B cell (primary cell): Measurements from ENCODE around the gene ETV6. TPM values are rescaled to one million over a fixed set of nuclear protein-coding genes. Genes with fewer than 3 reads are reported as not detected.

Experiments used
- ATAC-seq: fragments of 200-7000 bp; cut with Tn5 transposase; one replicate; pipeline ENCODE4 v1.10.0; 2021; ENCODE audit warnings: low read depth, mild to moderate bottlenecking, moderate number of reproducible peaks, moderate library complexity
- CTCF ChIA-PET: fragments of 350-600 bp; sonication (Branson Sonifier 250); formaldehyde crosslinking; loops from one replicate; lab custom pipeline; 2021; ENCODE audit warnings: antibody characterized with exemption, inconsistent platforms; lab: Charles Lee
- POLR2A ChIA-PET: fragments of 350-600 bp; sonication (Branson Sonifier 250); formaldehyde crosslinking; loops from one replicate; lab custom pipeline; 2021; ENCODE audit warnings: antibody characterized with exemption; lab: Charles Lee
- DNase-seq: peaks from one replicate; pipeline ENCODE4 v3.0.0; 2013
- H2AFZ ChIP-seq: 2 replicates; pipeline ENCODE4 v1.6.1; 2012; ENCODE audit warnings: mild to moderate bottlenecking, low read depth, low read length; ENCODE audit not compliant: insufficient read depth, poor library complexity, severe bottlenecking
- H3K27ac ChIP-seq, 2 donors: 1 replicate in 1 of 2; 2 replicates in 1 of 2; pipeline ENCODE4 v1.5.1; 2012 to 2013; ENCODE audit warnings: low read length in 2 of 2, mild to moderate bottlenecking in 2 of 2, moderate library complexity in 1 of 2
- H3K27me3 ChIP-seq, 4 experiments: fragments of 200-600 bp in 1 of 4; sonication (generic) in 1 of 4; replicated peaks in 1 of 4; 1 replicate in 2 of 4; 2 replicates in 2 of 4; pipeline versions ENCODE4 v1.6.1 to v1.7.0; 2013 to 2016; ENCODE audit warnings: low read length in 3 of 4, mild to moderate bottlenecking in 2 of 4, mixed read lengths in 1 of 4, moderate library complexity in 1 of 4; ENCODE audit not compliant: insufficient read depth in 4 of 4, control insufficient read depth in 3 of 4; ENCODE audit errors: control extremely low read depth in 1 of 4
- H3K36me3 ChIP-seq, 2 experiments: replicated peaks in 1 of 2; 1 replicate in 1 of 2; 2 replicates in 1 of 2; pipeline versions ENCODE4 v1.6.1 to v1.7.1; 2013; ENCODE audit warnings: low read length in 1 of 2; ENCODE audit not compliant: insufficient read depth in 2 of 2, control insufficient read depth in 1 of 2; ENCODE audit errors: control extremely low read depth in 1 of 2, extremely low read depth in 1 of 2
- H3K4me1 ChIP-seq, 2 donors: fragments of 200-600 bp in 1 of 2; sonication (generic) in 1 of 2; 1 replicate in 1 of 2; 2 replicates in 1 of 2; pipeline versions ENCODE4 v1.5.1 to v1.6.1; 2013 to 2017; ENCODE audit warnings: low read length in 2 of 2; ENCODE audit not compliant: control insufficient read depth in 2 of 2, insufficient read depth in 2 of 2
- H3K4me2 ChIP-seq: replicated peaks from 2 replicates; pipeline ENCODE3; 2012; ENCODE audit warnings: mild to moderate bottlenecking, low read depth, low read length; ENCODE audit not compliant: poor library complexity, severe bottlenecking
- H3K4me3 ChIP-seq, 5 experiments: fragments of 200-600 bp in 1 of 5; sonication (generic) in 1 of 5; 1 replicate in 3 of 5; 2 replicates in 2 of 5; pipeline versions ENCODE4 v1.5.1 to v1.7.0; 2011 to 2016; ENCODE audit warnings: low read length in 4 of 5, mild to moderate bottlenecking in 4 of 5, low read depth in 2 of 5, control low read depth in 1 of 5, moderate library complexity in 1 of 5; ENCODE audit not compliant: insufficient read depth in 1 of 5; ENCODE audit errors: control extremely low read depth in 1 of 5, extremely low read depth in 1 of 5
- H3K79me2 ChIP-seq: fragments of 200-600 bp; sonication (generic); one replicate; pipeline ENCODE4 v1.6.0; 2016; ENCODE audit warnings: low read length; ENCODE audit not compliant: control insufficient read depth, insufficient read depth
- H3K9ac ChIP-seq: fragments of 200-600 bp; sonication (generic); 2 replicates; pipeline ENCODE4 v1.6.1; 2017; ENCODE audit warnings: mild to moderate bottlenecking, low read length, moderate library complexity
- H3K9me3 ChIP-seq, 3 donors: one replicate each; pipeline versions ENCODE4 v1.6.1 to v1.7.1; 2013; ENCODE audit warnings: low read length in 2 of 3; ENCODE audit not compliant: control insufficient read depth in 2 of 3, insufficient read depth in 1 of 3; ENCODE audit errors: control extremely low read depth in 1 of 3
- H4K20me1 ChIP-seq: 2 replicates; pipeline ENCODE4 v1.6.0; 2012; ENCODE audit warnings: mild to moderate bottlenecking, low read length; ENCODE audit not compliant: insufficient read depth, control insufficient read depth, poor library complexity, severe bottlenecking
- H3K27ac Mint-ChIP-seq: one replicate; pipeline ENCODE4 v1.8.0; 2021; ENCODE audit warnings: mixed read lengths
- H3K27me3 Mint-ChIP-seq: one replicate; pipeline ENCODE4 v1.8.0; 2021; ENCODE audit warnings: mixed read lengths
- H3K4me1 Mint-ChIP-seq: one replicate; pipeline ENCODE4 v1.8.0; 2021; ENCODE audit warnings: mixed read lengths
- H3K4me3 Mint-ChIP-seq: one replicate; pipeline ENCODE4 v1.8.0; 2021; ENCODE audit warnings: mixed read lengths
- H3K9me3 Mint-ChIP-seq: one replicate; pipeline ENCODE4 v1.8.0; 2022; ENCODE audit warnings: mixed read lengths; ENCODE audit not compliant: insufficient read depth
- EZH2 ChIP-seq: IDR thresholded peaks from 2 replicates; pipeline ENCODE4 v1.6.1; 2012; ENCODE audit warnings: borderline replicate concordance, low read depth, mild to moderate bottlenecking, moderate library complexity, low read length; ENCODE audit not compliant: insufficient read depth, poor library complexity, severe bottlenecking
- WGBS: methylation state at CpG from one replicate; pipeline ENCODE4 v1.1.5; 2013; ENCODE audit warnings: missing lambda C conversion rate; ENCODE audit not compliant: insufficient coverage; 5-methylcytosine and 5-hydroxymethylcytosine counted together
- intact Hi-C: fragments of 100-400 bp; cut with micrococcal nuclease; formaldehyde crosslinking; loops from one replicate; pipeline ENCODE4 v1.10.0; 2022
- polyA plus RNA-seq: library from polyadenylated mRNA; depleted of rRNA; stranded (reverse); fragments of >200 nt; gene quantifications from 2 replicates; pipeline ENCODE4 v1.2.3, GENCODE V29; 2012
- total RNA-seq, 2 donors: library from RNA; stranded (reverse); fragments of 120-200 nt in 1 of 2; gene quantifications; 1 replicate in 1 of 2; 2 replicates in 1 of 2; pipeline versions ENCODE4 v1.2.3 to v1.2.4, GENCODE V29; 2013 to 2022
- TF ChIP-seq, protein P1 (sequence below): fragments of 200-600 bp; IDR thresholded peaks from one replicate; pipeline ENCODE4 v1.8.0; 2022; ENCODE audit warnings: antibody characterized with exemption, mild to moderate bottlenecking

Gene ETV6
- total and polyA plus RNA-seq, 2 donors (not counting 1 experiment from before 2014, with no cell fraction given), result 17.4 to 123 TPM

DNA sequence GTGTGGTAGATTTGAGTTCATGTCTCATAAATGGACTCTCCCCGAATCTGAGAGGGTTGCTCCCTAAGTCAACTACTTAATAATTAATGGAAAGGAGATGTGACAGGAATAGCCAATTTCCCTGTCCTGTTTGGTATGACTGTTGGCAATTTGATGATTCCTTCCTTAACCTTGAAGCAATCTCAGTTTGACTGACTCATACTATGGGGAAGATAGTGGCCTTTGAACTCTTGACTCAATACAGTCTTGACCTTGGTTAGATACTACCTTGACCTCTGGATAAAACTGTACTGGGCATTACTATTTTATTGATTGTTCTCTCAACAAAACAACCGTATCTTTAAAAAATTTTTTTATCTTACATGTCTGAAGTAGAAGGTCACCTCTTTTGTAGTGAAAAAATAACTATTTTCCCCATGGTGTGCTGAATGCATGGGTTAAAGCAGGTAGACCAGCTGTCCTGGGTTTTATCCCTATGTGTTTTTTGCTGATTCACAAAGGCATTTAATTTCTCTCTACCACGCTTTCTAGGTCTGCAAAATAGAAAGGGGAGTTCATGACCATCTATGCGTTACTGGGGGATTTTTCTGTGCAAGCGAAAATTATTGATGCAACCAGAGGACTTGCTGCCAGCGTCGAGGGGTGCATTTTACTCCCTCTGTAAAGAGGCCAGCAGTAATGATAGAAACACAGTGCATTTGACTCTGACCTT is 80.1 kb downstream of the ETV6 start:
- DNase-seq (peak; percentile 73), ATAC-seq (peak; percentile 23)
- no peaks in the 10 kb centered on the region for H3K27me3 Mint-ChIP-seq
- Histone ChIP-seq H3K27ac (peak overlapping the region; percentile 69 to 76), H3K79me2 (peaks cover 45% of the 10 kb centered on the region), H3K4me1 (peaks cover 87 to 94% of the 10 kb centered on the region in 2 donors), H3K36me3 (no peaks in the 10 kb centered on the region), H3K27me3 (no peaks in the 10 kb centered on the region), H3K4me3 (no peak overlapping the region), H3K9me3 (peaks cover 0 to 7% (median 6%) of the 10 kb centered on the region in 3 donors), H3K9ac (no peak overlapping the region), H2AFZ (no peak overlapping the region), H4K20me1 (peaks cover 75% of the 10 kb centered on the region), H3K4me2 (peak overlapping the region; percentile 66)
- WGBS, result 13% methylated on average over 3 of the region's 7 CpGs
- TF ChIP-seq, protein P1, sequence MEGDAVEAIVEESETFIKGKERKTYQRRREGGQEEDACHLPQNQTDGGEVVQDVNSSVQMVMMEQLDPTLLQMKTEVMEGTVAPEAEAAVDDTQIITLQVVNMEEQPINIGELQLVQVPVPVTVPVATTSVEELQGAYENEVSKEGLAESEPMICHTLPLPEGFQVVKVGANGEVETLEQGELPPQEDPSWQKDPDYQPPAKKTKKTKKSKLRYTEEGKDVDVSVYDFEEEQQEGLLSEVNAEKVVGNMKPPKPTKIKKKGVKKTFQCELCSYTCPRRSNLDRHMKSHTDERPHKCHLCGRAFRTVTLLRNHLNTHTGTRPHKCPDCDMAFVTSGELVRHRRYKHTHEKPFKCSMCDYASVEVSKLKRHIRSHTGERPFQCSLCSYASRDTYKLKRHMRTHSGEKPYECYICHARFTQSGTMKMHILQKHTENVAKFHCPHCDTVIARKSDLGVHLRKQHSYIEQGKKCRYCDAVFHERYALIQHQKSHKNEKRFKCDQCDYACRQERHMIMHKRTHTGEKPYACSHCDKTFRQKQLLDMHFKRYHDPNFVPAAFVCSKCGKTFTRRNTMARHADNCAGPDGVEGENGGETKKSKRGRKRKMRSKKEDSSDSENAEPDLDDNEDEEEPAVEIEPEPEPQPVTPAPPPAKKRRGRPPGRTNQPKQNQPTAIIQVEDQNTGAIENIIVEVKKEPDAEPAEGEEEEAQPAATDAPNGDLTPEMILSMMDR, result no peak
- no peak for TF ChIP-seq EZH2
- peaks cover 93% of the 10 kb centered on the region for H3K4me1 Mint-ChIP-seq
- peak overlapping the region; percentile 52 for H3K4me3 Mint-ChIP-seq
- POLR2A ChIA-PET, result interaction anchor here (1.3 to 3.5 kb wide), 2 partner anchors 15 to 79 kb away, joined by 3 to 19 read pairs; no protein-coding TSS in a partner anchor
- intact Hi-C loops, result loop anchor here (1.0 to 10.0 kb wide), 6 partner anchors 17 to 985 kb away; partner anchors contain the start of genes BORCS5, CDKN1B and MANSC1
- CTCF ChIA-PET, result interaction anchor here (1.3 to 5.6 kb wide), 3 partner anchors 16 to 83 kb away, joined by 3 to 31 read pairs (median 3); no protein-coding TSS in a partner anchor
- peaks cover 5% of the 10 kb centered on the region for H3K9me3 Mint-ChIP-seq
- peak overlapping the region; percentile 94 for H3K27ac Mint-ChIP-seq
